Gastrocnemius medialis (tissue), 4 donors: ENCODE measurements around the gene PSMC1. TPM values are rescaled to one million over a fixed set of nuclear protein-coding genes. Genes with fewer than 3 reads are reported as not detected.

Source experiments
- ATAC-seq, 2 donors: fragments of 150-250 bp; one replicate each; pipeline ENCODE4 v1.9.1; 2016
- DNase-seq, 2 donors: peaks; one replicate each; pipeline ENCODE4 v3.0.0-alpha.2; 2019
- H3K27ac ChIP-seq, 4 donors: fragments of 200-600 bp; sonication (generic); 1 replicate in 1 of 4; 2 replicates in 3 of 4; pipeline ENCODE4 v1.5.1; 2016 to 2018; ENCODE audit warnings: mild to moderate bottlenecking in 2 of 4, moderate library complexity in 1 of 4
- H3K27me3 ChIP-seq, 3 donors: fragments of 200-600 bp; sonication (generic) in 2 of 3; 1 replicate in 1 of 3; 2 replicates in 2 of 3; pipeline versions ENCODE4 v1.5.1 to v1.6.0; 2016 to 2019; ENCODE audit warnings: mild to moderate bottlenecking in 1 of 3, moderate library complexity in 1 of 3
- H3K36me3 ChIP-seq, 2 donors: fragments of 200-600 bp; sonication (generic) in 1 of 2; one replicate each; pipeline ENCODE4 v1.5.1; 2017 to 2018
- H3K4me1 ChIP-seq, 2 donors: fragments of 200-600 bp; sonication (generic) in 1 of 2; one replicate each; pipeline ENCODE4 v1.5.1; 2016 to 2017; ENCODE audit warnings: mild to moderate bottlenecking in 2 of 2
- H3K4me3 ChIP-seq, 4 donors: fragments of 200-600 bp; sonication (generic) in 3 of 4; 1 replicate in 1 of 4; 2 replicates in 3 of 4; pipeline ENCODE4 v1.5.1; 2016 to 2019; ENCODE audit warnings: mild to moderate bottlenecking in 2 of 4
- H3K9me3 ChIP-seq, 3 donors: fragments of 200-600 bp; sonication (generic) in 2 of 3; 1 replicate in 1 of 3; 2 replicates in 2 of 3; pipeline ENCODE4 v1.5.1; 2016 to 2019
- POLR2A ChIP-seq, 2 donors: fragments of 450-650 bp; IDR thresholded peaks; one replicate each; pipeline ENCODE4 v1.6.1; 2017; ENCODE audit warnings: antibody characterized with exemption in 2 of 2, mild to moderate bottlenecking in 2 of 2, moderate library complexity in 2 of 2
- in situ Hi-C, 4 donors: fragments of 200-750 bp; cut with MboI; loops; one replicate each; pipeline versions ENCODE4 v1.15.0 to v1.8.0; 2017; ENCODE audit warnings: low sequenced_read_pairs in 4 of 4
- intact Hi-C: fragments of 100-400 bp; cut with DNase I; formaldehyde crosslinking; loops from one replicate; pipeline ENCODE4 v1.15.1; 2023; ENCODE audit warnings: low total_unique reads
- total RNA-seq, 4 donors: library from RNA; depleted of rRNA; stranded (reverse); fragments of >200 nt; gene quantifications; one replicate each; pipeline versions ENCODE4 v1.1.0 to v1.2.3, GENCODE V29; 2016
- TF ChIP-seq, protein P1 (sequence below), 5 experiments: fragments of 450-650 bp in 3 of 5; fragments of 200-600 bp in 2 of 5; sonication (generic) in 2 of 5; IDR thresholded peaks in 4 of 5; conservative IDR thresholded peaks in 1 of 5; 1 replicate in 4 of 5; 2 replicates in 1 of 5; pipeline ENCODE4 v1.5.1; 2016 to 2019; ENCODE audit warnings: antibody characterized with exemption in 5 of 5, mild to moderate bottlenecking in 3 of 5, moderate library complexity in 3 of 5

Gene PSMC1
- total RNA-seq, 4 donors from 2014 or later = 374 to 642 (median 528) TPM

- DNase-seq (no peak), ATAC-seq (no peak)
- Histone ChIP-seq H3K27ac (no peak overlapping the region), H3K4me1 (no peaks in the 10 kb centered on the region), H3K4me3 (no peak overlapping the region), H3K9me3 (no peaks in the 10 kb centered on the region), H3K36me3 (peaks cover 0 to 66% of the 10 kb centered on the region in 2 donors), H3K27me3 (no peaks in the 10 kb centered on the region)
- intact Hi-C loops (no loop called here), in situ Hi-C loops (no loop called here)
- TF ChIP-seq, protein P1, sequence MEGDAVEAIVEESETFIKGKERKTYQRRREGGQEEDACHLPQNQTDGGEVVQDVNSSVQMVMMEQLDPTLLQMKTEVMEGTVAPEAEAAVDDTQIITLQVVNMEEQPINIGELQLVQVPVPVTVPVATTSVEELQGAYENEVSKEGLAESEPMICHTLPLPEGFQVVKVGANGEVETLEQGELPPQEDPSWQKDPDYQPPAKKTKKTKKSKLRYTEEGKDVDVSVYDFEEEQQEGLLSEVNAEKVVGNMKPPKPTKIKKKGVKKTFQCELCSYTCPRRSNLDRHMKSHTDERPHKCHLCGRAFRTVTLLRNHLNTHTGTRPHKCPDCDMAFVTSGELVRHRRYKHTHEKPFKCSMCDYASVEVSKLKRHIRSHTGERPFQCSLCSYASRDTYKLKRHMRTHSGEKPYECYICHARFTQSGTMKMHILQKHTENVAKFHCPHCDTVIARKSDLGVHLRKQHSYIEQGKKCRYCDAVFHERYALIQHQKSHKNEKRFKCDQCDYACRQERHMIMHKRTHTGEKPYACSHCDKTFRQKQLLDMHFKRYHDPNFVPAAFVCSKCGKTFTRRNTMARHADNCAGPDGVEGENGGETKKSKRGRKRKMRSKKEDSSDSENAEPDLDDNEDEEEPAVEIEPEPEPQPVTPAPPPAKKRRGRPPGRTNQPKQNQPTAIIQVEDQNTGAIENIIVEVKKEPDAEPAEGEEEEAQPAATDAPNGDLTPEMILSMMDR (IDR thresholded peaks at IDR 0.05 in 4 of 5, conservative IDR thresholded peaks at IDR 0.05 in 1 of 5) = no peak
- no peak for TF ChIP-seq POLR2A (IDR thresholded peaks at IDR 0.05)
Measured at GRCh38 chr14:90290337-90291011, 34.1 kb downstream of the PSMC1 start.

- TF ChIP-seq, protein P1 (IDR thresholded peaks at IDR 0.05 in 4 of 5, conservative IDR thresholded peaks at IDR 0.05 in 1 of 5) = no peak
- no peak for TF ChIP-seq POLR2A (IDR thresholded peaks at IDR 0.05)
- in situ Hi-C loops (no loop called here), intact Hi-C loops (no loop called here)
- no peak for DNase-seq
- Histone ChIP-seq H3K4me3 (no peak overlapping the region), H3K36me3 (peaks cover 0 to 59% of the 10 kb centered on the region in 2 donors), H3K27ac (no peak overlapping the region), H3K9me3 (no peaks in the 10 kb centered on the region), H3K27me3 (no peaks in the 10 kb centered on the region), H3K4me1 (no peaks in the 10 kb centered on the region)
- ATAC-seq = no peak
Measured at GRCh38 chr14:90291699-90292098, 35.3 kb downstream of the PSMC1 start.

DNA sequence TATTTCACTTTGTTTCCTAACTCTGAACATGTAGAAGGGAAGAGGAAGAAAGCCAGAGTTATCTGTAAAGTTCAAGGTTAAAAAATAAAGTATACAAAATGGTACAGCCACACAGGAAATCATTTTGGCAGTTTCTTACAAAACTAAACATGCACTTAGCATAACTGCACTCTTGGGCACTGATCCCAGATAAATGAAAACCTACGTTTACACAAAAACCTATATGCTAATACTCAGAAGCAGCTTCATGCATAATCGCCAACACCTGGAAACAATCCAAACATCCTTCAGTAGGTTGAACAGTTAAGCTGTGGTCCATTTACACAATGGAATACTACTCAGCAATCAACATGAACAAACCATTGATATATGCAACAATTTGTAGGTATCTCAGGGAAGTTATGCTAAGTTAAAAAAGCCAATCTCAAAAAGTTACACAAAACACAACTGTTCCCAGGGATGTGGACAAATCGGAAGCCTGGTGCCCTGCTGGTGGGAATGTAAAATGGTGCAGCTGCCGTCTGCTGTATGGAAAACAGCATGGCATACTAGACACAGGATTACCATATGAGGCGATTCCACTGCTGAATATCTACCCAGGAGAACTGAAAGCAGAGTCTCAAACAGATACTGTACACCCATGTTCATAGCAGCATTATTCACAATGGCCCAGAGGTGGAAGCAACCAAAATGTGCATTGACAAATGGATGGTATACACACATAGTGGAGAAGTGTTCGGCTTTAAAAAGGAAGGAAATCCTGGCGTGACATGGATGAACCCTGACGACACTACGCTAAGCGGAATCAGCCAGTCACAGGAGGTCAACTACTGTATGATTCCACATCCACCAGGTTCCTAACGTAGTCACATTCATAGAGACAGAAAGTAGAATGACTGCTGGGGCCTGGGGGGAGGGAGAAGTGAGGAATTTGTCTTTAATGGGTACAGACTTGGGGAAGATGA, 37.7 kb downstream of the PSMC1 start:
- peaks cover 0 to 55% of the 10 kb centered on the region in 2 donors for H3K36me3 ChIP-seq
- H3K27me3 ChIP-seq = no peaks in the 10 kb centered on the region
- intact Hi-C loops (no loop called here), in situ Hi-C loops (no loop called here)
- H3K4me1 ChIP-seq = peaks cover 3 to 5% of the 10 kb centered on the region in 2 donors
- ATAC-seq (no peak), DNase-seq (no peak)
- no peak overlapping the region for H3K27ac ChIP-seq
- H3K4me3 ChIP-seq = no peak overlapping the region
- no peaks in the 10 kb centered on the region for H3K9me3 ChIP-seq
- TF ChIP-seq POLR2A (IDR thresholded peaks at IDR 0.05) = no peak

GRCh38 chr14:90294872-90295271, 38.5 kb downstream of the PSMC1 start:
- H3K36me3 ChIP-seq = peaks cover 0 to 51% of the 10 kb centered on the region in 2 donors
- no peak for ATAC-seq
- H3K27ac ChIP-seq = no peak overlapping the region
- intact Hi-C loops (no loop called here), in situ Hi-C loops (no loop called here)
- H3K27me3 ChIP-seq = no peaks in the 10 kb centered on the region
- no peaks in the 10 kb centered on the region for H3K9me3 ChIP-seq
- DNase-seq = no peak
- no peak overlapping the region for H3K4me3 ChIP-seq
- TF ChIP-seq, protein P1 (IDR thresholded peaks at IDR 0.05 in 4 of 5, conservative IDR thresholded peaks at IDR 0.05 in 1 of 5) = no peak
- no peak for TF ChIP-seq POLR2A (IDR thresholded peaks at IDR 0.05)
- peaks cover 8 to 11% of the 10 kb centered on the region in 2 donors for H3K4me1 ChIP-seq
